ENCODE measurements around the gene HTRA1.

GRCh38 chr10:122492006-122492405, 30.7 kb downstream of the HTRA1 start:
- TF ChIP-seq POLR2A (IDR thresholded peaks at IDR 0.05): no peak
- no peak for TF ChIP-seq CTCF (IDR thresholded peaks at IDR 0.05)

All from esophagus squamous epithelium (tissue), 4 donors.